Measurements from ENCODE around the gene IGSF1. TPM values are rescaled to one million over a fixed set of nuclear protein-coding genes. Genes with fewer than 3 reads are reported as not detected.

Gene IGSF1
- total and polyA plus RNA-seq, 2 donors (not counting 1 experiment from before 2014, with no cell fraction given), result under 0.01 to 0.03 TPM

DNA sequence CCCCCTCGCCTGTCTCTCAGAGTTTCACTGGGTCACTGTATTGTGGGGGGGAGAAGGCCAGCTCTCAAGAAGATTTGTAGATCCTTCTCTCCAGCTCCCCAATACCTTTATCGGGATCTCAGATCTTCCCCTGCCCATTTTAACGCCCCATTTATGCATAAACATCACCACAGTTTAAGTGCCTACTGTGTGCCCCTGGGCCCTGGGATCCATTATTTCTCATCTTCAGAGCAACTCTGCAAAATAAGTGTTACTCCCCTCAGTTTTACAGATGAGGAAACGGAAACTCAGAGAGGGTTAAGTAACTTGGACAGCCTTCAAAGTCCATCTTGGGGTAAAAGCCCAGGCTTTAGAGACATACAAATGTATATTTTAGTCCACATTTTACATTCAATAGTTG, 421 bp upstream of the IGSF1 start:
- no peaks in the 10 kb centered on the region for H4K20me1 ChIP-seq (ENCODE audit: control insufficient read depth, extremely low read depth, insufficient read depth, low read length)
- H3K4me1 ChIP-seq (ENCODE audit: control insufficient read depth, extremely low read depth, insufficient read depth, low read length), result no peaks in the 10 kb centered on the region
- H3K79me2 ChIP-seq (ENCODE audit: control insufficient read depth, insufficient read depth, low read length), result no peaks in the 10 kb centered on the region
- H3K4me2 ChIP-seq (ENCODE audit: extremely low read depth, insufficient read depth, low read length), result no peak overlapping the region
- no peaks in the 10 kb centered on the region for H3K36me3 ChIP-seq (ENCODE audit: control insufficient read depth, insufficient read depth, low read length)
- H3K9ac ChIP-seq (ENCODE audit: insufficient read depth, low read length), result no peak overlapping the region
- H3K27ac ChIP-seq (ENCODE audit: insufficient read depth, low read length), result no peak overlapping the region
- H3K4me3 ChIP-seq (replicated peaks in 1 of 4; ENCODE audit: control extremely low read depth in 1 of 4, insufficient read depth in 1 of 4, low read depth in 3 of 4, low read length in 4 of 4), result no peak overlapping the region
- no peaks in the 10 kb centered on the region for H3K9me3 ChIP-seq (ENCODE audit: control insufficient read depth, insufficient read depth, low read depth, low read length)
- no peak for DNase-seq (ENCODE audit: low read depth in 2 of 2)
- no peaks in the 10 kb centered on the region for H3K27me3 ChIP-seq (ENCODE audit: control insufficient read depth, insufficient read depth, low read length)
- TF ChIP-seq, protein P1, sequence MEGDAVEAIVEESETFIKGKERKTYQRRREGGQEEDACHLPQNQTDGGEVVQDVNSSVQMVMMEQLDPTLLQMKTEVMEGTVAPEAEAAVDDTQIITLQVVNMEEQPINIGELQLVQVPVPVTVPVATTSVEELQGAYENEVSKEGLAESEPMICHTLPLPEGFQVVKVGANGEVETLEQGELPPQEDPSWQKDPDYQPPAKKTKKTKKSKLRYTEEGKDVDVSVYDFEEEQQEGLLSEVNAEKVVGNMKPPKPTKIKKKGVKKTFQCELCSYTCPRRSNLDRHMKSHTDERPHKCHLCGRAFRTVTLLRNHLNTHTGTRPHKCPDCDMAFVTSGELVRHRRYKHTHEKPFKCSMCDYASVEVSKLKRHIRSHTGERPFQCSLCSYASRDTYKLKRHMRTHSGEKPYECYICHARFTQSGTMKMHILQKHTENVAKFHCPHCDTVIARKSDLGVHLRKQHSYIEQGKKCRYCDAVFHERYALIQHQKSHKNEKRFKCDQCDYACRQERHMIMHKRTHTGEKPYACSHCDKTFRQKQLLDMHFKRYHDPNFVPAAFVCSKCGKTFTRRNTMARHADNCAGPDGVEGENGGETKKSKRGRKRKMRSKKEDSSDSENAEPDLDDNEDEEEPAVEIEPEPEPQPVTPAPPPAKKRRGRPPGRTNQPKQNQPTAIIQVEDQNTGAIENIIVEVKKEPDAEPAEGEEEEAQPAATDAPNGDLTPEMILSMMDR (conservative IDR thresholded peaks at IDR 0.05 in 1 of 2, IDR thresholded peaks at IDR 0.05 in 1 of 2; ENCODE audit: low read depth in 1 of 2, low read length in 2 of 2), result no peak
- no peak for TF ChIP-seq EZH2 (IDR thresholded peaks at IDR 0.05; ENCODE audit: low read length, missing control alignments)
- no peak overlapping the region for H2AFZ ChIP-seq (ENCODE audit: low read length)

DNA sequence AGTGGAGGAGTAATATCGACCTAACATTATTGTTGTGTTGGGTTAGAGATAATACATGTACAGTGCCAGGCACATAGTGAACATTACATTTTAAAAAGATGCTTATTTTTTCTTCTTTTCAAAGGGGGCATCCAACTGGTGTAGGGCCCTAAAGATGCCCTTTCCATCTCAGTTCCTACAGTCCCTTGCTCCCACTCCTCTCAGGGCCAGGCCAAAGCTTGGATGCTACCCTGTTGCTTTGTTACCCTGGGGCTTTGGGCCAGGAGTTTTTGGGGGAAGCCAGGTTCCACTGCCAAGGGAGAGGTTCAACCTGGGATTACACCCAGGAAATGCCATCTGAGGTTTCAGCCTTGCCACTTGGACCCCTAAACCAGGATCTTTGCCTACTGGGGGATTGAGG, 918 bp downstream of the IGSF1 start:
- Histone ChIP-seq H3K9ac (ENCODE audit: insufficient read depth, low read length) (no peak overlapping the region), H4K20me1 (ENCODE audit: control insufficient read depth, extremely low read depth, insufficient read depth, low read length) (no peaks in the 10 kb centered on the region), H3K4me3 (replicated peaks in 1 of 4; ENCODE audit: control extremely low read depth in 1 of 4, insufficient read depth in 1 of 4, low read depth in 3 of 4, low read length in 4 of 4) (no peak overlapping the region), H3K79me2 (ENCODE audit: control insufficient read depth, insufficient read depth, low read length) (no peaks in the 10 kb centered on the region), H3K4me1 (ENCODE audit: control insufficient read depth, extremely low read depth, insufficient read depth, low read length) (no peaks in the 10 kb centered on the region), H2AFZ (ENCODE audit: low read length) (no peak overlapping the region), H3K27me3 (ENCODE audit: control insufficient read depth, insufficient read depth, low read length) (no peaks in the 10 kb centered on the region), H3K27ac (ENCODE audit: insufficient read depth, low read length) (no peak overlapping the region), H3K4me2 (ENCODE audit: extremely low read depth, insufficient read depth, low read length) (no peak overlapping the region), H3K36me3 (ENCODE audit: control insufficient read depth, insufficient read depth, low read length) (no peaks in the 10 kb centered on the region), H3K9me3 (ENCODE audit: control insufficient read depth, insufficient read depth, low read depth, low read length) (no peaks in the 10 kb centered on the region)
- TF ChIP-seq, protein P1 (conservative IDR thresholded peaks at IDR 0.05 in 1 of 2, IDR thresholded peaks at IDR 0.05 in 1 of 2; ENCODE audit: low read depth in 1 of 2, low read length in 2 of 2), result no peak
- TF ChIP-seq EZH2 (IDR thresholded peaks at IDR 0.05; ENCODE audit: low read length, missing control alignments), result no peak
- DNase-seq (ENCODE audit: low read depth in 2 of 2), result no peak

DNA sequence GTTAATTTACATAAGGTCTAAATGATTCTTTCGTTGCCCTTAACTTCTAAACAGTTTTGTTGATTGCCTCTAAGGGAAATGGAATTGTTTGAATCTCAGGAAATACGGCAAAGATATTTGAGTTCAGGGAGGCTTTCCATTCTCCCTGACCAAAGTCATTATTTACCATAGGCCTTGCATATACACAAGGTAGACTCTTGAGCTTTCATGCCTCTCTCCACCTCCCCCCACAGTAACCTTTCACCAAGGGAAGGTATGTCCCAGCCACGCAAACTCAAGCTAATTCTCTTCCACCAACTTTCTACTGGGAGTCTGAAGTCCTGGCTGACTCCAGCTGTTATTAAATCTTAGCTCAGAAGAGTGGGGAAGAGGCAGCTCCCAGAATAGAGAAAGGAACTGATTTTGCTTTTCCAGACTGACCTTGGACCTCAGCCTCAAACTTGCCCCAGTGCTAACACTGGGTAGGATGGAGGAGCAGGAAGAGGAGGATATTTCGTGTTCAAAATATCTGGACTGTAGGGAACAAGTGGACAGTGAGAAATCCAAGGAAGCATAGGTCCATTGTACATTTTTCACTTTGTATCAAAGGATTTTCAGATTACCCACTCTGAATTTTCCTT, 1.4 kb downstream of the IGSF1 start:
- no peak for DNase-seq (ENCODE audit: low read depth in 2 of 2)
- no peaks in the 10 kb centered on the region for H3K79me2 ChIP-seq (ENCODE audit: control insufficient read depth, insufficient read depth, low read length)
- H3K4me1 ChIP-seq (ENCODE audit: control insufficient read depth, extremely low read depth, insufficient read depth, low read length), result no peaks in the 10 kb centered on the region
- H2AFZ ChIP-seq (ENCODE audit: low read length), result no peak overlapping the region
- H3K4me3 ChIP-seq (replicated peaks in 1 of 4; ENCODE audit: control extremely low read depth in 1 of 4, insufficient read depth in 1 of 4, low read depth in 3 of 4, low read length in 4 of 4), result no peak overlapping the region
- no peaks in the 10 kb centered on the region for H3K27me3 ChIP-seq (ENCODE audit: control insufficient read depth, insufficient read depth, low read length)
- H3K4me2 ChIP-seq (ENCODE audit: extremely low read depth, insufficient read depth, low read length), result no peak overlapping the region
- no peaks in the 10 kb centered on the region for H3K9me3 ChIP-seq (ENCODE audit: control insufficient read depth, insufficient read depth, low read depth, low read length)
- no peak for TF ChIP-seq EZH2 (IDR thresholded peaks at IDR 0.05; ENCODE audit: low read length, missing control alignments)
- TF ChIP-seq, protein P1 (conservative IDR thresholded peaks at IDR 0.05 in 1 of 2, IDR thresholded peaks at IDR 0.05 in 1 of 2; ENCODE audit: low read depth in 1 of 2, low read length in 2 of 2), result no peak
- H4K20me1 ChIP-seq (ENCODE audit: control insufficient read depth, extremely low read depth, insufficient read depth, low read length), result no peaks in the 10 kb centered on the region
- no peak overlapping the region for H3K27ac ChIP-seq (ENCODE audit: insufficient read depth, low read length)
- no peaks in the 10 kb centered on the region for H3K36me3 ChIP-seq (ENCODE audit: control insufficient read depth, insufficient read depth, low read length)
- H3K9ac ChIP-seq (ENCODE audit: insufficient read depth, low read length), result no peak overlapping the region

Data from fibroblast of lung (primary cell).